ENCODE data around the gene CUBN. TPM values are rescaled to one million over a fixed set of nuclear protein-coding genes. Genes with fewer than 3 reads are reported as not detected.

Gene CUBN
- total and polyA plus RNA-seq, 8 donors = 1.5 to 6.8 (median 3.8) TPM

GRCh38 chr10:16812676-16813075 is 316.9 kb downstream of the CUBN start:
- Histone ChIP-seq H3K4me1 (peaks cover 12 to 28% of the 10 kb centered on the region in 2 donors), H3K9me3 (no peaks in the 10 kb centered on the region), H3K27me3 (no peaks in the 10 kb centered on the region), H3K4me3 (no peak overlapping the region), H3K36me3 (no peaks in the 10 kb centered on the region), H3K27ac (no peak overlapping the region)
- TF ChIP-seq, protein P1, sequence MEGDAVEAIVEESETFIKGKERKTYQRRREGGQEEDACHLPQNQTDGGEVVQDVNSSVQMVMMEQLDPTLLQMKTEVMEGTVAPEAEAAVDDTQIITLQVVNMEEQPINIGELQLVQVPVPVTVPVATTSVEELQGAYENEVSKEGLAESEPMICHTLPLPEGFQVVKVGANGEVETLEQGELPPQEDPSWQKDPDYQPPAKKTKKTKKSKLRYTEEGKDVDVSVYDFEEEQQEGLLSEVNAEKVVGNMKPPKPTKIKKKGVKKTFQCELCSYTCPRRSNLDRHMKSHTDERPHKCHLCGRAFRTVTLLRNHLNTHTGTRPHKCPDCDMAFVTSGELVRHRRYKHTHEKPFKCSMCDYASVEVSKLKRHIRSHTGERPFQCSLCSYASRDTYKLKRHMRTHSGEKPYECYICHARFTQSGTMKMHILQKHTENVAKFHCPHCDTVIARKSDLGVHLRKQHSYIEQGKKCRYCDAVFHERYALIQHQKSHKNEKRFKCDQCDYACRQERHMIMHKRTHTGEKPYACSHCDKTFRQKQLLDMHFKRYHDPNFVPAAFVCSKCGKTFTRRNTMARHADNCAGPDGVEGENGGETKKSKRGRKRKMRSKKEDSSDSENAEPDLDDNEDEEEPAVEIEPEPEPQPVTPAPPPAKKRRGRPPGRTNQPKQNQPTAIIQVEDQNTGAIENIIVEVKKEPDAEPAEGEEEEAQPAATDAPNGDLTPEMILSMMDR (IDR thresholded peaks at IDR 0.05) = no peak
- no peak for ATAC-seq
- intact Hi-C loops (cut with DNase I) = no loop called here
- peak in 2 of 4 donors; percentile 30 to 66 for DNase-seq

DNA sequence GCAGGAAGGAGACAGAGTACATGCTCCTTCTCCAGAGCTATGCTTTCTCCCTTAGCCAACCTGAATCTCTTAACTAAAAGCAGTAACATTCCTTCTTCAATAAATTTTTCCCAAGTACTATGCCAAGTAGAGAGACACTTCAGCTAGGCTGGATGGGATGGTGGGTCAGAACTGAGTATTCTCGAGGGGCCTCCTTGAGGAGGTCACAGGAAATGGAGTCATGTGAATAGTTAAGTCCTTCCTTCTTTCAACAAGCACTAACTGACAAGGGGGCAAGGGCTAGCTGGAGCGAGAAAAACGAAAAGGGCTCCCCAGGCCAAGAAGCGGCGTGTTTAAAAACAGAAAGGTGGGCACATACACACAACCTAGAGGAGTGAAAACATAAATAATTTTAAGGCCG is 317.8 kb downstream of the CUBN start:
- H3K36me3 ChIP-seq = no peaks in the 10 kb centered on the region
- no peak overlapping the region for H3K27ac ChIP-seq
- DNase-seq (no peak), ATAC-seq (no peak)
- H3K9me3 ChIP-seq = no peaks in the 10 kb centered on the region
- intact Hi-C loops (cut with DNase I) = no loop called here
- peaks cover 12 to 28% of the 10 kb centered on the region in 2 donors for H3K4me1 ChIP-seq
- no peaks in the 10 kb centered on the region for H3K27me3 ChIP-seq
- no peak overlapping the region for H3K4me3 ChIP-seq
- TF ChIP-seq, protein P1 (IDR thresholded peaks at IDR 0.05) = no peak

DNA sequence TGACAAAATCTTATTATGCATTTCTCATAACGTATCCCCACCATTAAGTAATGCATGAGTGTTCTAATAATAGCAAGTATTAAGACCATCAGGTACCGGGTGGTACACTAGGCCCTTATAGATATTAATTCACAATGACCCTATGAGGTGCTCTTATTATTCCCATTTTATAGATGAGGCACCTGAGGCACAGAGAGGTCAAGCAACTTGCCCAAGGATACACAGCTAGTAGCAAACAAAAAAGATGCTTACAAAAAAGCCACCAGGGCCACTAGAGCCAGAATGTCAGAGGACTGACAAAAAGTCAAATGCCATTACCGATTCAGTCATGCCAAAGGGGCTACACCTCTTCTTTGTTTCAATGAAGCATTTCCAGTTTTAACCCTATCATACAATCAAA is 318.3 kb downstream of the CUBN start:
- Histone ChIP-seq H3K36me3 (no peaks in the 10 kb centered on the region), H3K4me3 (no peak overlapping the region), H3K27ac (no peak overlapping the region), H3K27me3 (no peaks in the 10 kb centered on the region), H3K9me3 (no peaks in the 10 kb centered on the region), H3K4me1 (peaks cover 8 to 23% of the 10 kb centered on the region in 2 donors)
- TF ChIP-seq, protein P1 (IDR thresholded peaks at IDR 0.05) = no peak
- intact Hi-C loops (cut with DNase I) = no loop called here
- ATAC-seq (no peak), DNase-seq (no peak)

GRCh38 chr10:16809074-16809718 is 320.4 kb downstream of the CUBN start:
- intact Hi-C loops (cut with DNase I) = no loop called here
- H3K4me1 ChIP-seq = peaks cover 0 to 3% of the 10 kb centered on the region in 2 donors
- no peak overlapping the region for H3K4me3 ChIP-seq
- TF ChIP-seq, protein P1 (IDR thresholded peaks at IDR 0.05) = peak; percentile 26 to 38
- H3K9me3 ChIP-seq = no peaks in the 10 kb centered on the region
- H3K27ac ChIP-seq = no peak overlapping the region
- H3K36me3 ChIP-seq = peaks cover 0 to 8% of the 10 kb centered on the region in 2 donors
- ATAC-seq (peak; percentile 69), DNase-seq (no peak)
- H3K27me3 ChIP-seq = no peaks in the 10 kb centered on the region

- TF ChIP-seq, protein P1 (IDR thresholded peaks at IDR 0.05) = no peak
- Histone ChIP-seq H3K36me3 (peaks cover 0 to 8% of the 10 kb centered on the region in 2 donors), H3K27me3 (no peaks in the 10 kb centered on the region), H3K4me3 (no peak overlapping the region), H3K27ac (no peak overlapping the region), H3K9me3 (no peaks in the 10 kb centered on the region), H3K4me1 (peaks cover 0 to 4% of the 10 kb centered on the region in 2 donors)
- ATAC-seq = no peak
- no peak for DNase-seq
- intact Hi-C loops (cut with DNase I) = no loop called here
These were observed 325.5 kb downstream of the CUBN start for GRCh38 chr10:16804123-16804522.
